Right renal cortex interstitium (tissue), 3 donors: Measurements from ENCODE around the gene ALDH3A1. TPM values are rescaled to one million over a fixed set of nuclear protein-coding genes. Genes with fewer than 3 reads are reported as not detected.

Experiments used
- DNase-seq, 3 donors: peaks; one replicate each; pipeline ENCODE4 v3.0.0-alpha.2; 2013; ENCODE audit warnings: low read depth in 3 of 3, low spot score in 2 of 3
- polyA plus RNA-seq, 3 donors: library from polyadenylated mRNA; unstranded; fragments of 120-200 nt; gene quantifications; one replicate each; pipeline ENCODE4 v1.2.1, GENCODE V29; 2013; ENCODE audit not compliant: insufficient read length in 3 of 3

The ALDH3A1 gene
- polyA plus RNA-seq, 3 donors, result 0.75 to 1.2 (median 0.82) TPM

GRCh38 chr17:19723964-19724363 is 24.1 kb downstream of the ALDH3A1 start:
- DNase-seq, result no peak

DNA sequence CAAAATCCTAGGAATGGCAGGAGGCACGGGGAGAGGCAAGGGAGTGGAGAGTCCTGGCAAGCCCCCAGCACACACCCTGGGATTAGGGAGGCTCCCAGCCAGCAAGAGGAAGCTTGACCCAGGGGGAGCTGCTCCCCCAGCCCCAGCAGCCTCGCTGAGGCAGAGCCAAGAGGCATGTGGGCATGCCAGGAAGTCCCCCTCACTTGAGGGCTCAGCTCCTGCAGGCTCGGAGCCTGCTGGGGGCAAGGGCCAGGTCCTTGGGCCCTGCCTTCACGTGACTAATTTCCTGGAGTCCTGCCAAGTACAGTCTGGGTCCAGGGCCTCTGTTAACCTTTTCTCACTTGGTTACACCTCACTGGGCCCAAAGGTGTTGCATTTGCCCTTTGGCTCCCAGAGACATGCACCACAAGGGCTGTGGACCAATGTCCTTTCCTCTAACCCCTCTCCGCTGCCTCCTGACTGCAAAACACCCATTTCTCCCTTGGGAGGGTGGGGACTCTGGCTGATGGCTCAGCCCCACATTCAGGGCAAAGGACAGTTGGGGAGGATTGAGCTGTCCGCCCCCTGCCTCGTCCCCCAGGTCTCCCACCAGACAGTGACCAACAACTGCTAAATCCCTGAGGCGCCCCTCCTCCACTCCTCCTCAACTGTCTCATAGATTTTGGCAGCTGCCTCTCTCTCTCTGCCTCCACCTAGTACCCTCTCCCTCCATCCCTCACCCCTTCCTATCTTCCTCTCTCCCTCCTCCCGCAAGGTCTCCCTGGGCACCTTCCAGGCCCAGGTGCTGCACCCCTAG is 27.3 kb downstream of the ALDH3A1 start:
- peak in 1 of 3 donors; percentile 65 for DNase-seq

GRCh38 chr17:19720210-19720475 is 28.0 kb downstream of the ALDH3A1 start:
- DNase-seq, result no peak

DNA sequence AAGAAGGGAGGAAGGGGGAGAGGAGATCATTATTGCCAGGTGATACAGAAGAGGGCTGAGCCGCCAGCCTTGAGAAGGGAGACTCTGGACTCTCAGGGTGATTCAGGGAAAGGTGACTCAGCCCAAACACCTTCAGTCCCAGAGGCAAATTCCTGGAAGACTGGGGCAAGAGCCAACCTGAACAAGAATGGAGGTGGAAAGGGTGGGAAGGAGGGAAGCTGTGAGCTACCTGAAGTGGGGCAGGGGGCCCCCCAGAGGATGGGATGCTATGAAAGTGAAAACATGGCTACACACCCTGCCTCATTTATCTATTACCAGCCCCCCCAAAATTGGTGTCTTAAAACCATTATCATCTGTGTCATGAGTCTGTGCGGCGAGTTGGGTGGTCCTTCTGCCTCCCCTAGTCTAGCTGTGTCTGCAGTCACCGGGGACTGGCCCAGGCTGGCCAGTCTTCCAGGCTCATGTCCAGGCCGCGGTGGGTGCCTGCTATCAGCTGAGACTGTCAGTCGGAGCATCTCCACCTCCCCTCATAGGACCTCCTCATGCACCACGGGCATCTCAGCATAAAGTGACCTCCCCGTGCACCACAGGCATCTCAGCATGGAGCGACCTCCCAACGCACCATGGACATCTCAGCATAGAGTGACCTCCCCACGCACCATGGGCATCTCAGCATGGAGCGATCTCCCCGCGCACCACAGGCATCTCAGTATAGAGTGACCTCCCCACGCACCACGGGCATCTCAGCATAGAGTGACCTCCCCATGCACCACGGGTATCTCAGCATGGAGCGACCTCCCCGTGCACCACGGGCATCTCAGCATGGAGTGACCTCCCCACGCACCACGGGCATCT is 28.5 kb downstream of the ALDH3A1 start:
- DNase-seq, result no peak

GRCh38 chr17:19718613-19719354 is 29.3 kb downstream of the ALDH3A1 start:
- DNase-seq, result no peak

- DNase-seq, result no peak
These were observed 30.0 kb downstream of the ALDH3A1 start for GRCh38 chr17:19718041-19718612.

DNA sequence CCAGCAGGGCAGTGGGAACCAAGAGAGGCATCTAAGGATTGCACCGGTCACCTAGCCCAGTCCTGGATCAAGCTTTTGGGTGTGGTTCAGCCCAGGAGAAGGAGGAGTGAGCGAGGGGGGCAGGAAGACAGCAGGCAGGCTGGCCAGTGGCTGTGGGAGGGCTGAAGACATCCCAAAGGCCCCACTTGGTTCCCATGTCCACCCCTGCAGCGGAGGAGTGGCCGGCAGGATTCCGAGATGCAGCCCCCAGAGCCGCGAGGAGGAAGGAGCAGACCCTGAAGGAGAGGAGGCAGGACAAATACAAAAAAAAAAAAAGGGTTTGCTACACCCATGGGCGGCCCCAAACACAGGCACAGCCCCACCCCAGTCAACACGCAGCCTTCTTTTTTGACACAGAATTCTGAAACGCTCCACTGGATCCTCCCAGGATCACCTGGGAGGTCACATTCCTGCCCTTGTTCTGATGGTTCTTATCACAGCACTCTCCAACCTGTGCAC is 30.6 kb downstream of the ALDH3A1 start:
- no peak for DNase-seq

- no peak for DNase-seq
These were observed 31.1 kb downstream of the ALDH3A1 start for GRCh38 chr17:19717031-19717360.

- no peak for DNase-seq
These were observed 31.7 kb downstream of the ALDH3A1 start, which contains the start of gene SLC47A2 for GRCh38 chr17:19716108-19717030. TSS of gene SLC47A2 (minus strand) at chr17:19716584. CDS start at chr17:19716555, 29 bp downstream.

DNA sequence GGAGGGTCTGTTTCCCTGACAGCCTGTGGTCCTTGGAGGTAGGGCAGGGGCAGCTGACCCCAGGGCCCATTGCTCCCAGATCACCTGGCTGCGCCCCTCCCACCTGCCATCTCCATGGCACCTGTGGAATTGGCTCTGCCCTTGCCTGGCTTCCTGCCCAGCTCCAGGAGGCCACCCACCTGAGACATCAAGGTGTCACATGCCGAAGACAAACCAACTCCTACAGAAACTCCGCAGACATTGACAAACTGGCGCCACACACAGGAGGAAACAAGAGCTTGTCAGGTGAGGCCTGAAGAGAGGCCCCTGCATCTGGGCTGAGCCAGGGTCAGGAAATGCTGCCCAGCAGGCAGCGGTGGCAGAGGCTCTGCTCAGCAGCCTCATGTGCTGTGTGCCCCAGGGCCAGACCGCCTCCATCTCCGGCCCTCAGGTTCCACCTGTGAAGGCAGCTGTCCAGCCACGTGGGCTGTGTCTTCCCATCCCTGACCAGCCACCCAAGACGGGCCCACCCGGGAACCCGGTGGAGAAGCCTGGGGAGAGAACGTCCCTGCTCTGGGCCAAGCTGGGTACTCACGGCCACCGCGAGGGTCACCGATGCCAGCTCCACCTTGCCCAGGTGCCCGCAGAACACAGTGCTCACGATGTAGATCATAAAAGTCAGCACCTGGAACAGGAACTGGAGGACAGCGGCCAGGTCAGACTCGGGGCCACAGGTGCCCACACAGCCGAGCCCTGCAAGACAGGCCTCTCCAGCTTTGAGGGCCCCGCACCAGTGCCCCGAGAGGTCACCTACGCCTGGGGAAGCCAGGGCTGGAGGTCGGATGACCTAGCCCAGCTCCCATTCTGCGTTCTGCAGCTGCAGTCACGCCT is 33.3 kb downstream of the ALDH3A1 start:
- DNase-seq, result no peak

GRCh38 chr17:19713901-19714361 is 34.2 kb downstream of the ALDH3A1 start:
- no peak for DNase-seq

DNA sequence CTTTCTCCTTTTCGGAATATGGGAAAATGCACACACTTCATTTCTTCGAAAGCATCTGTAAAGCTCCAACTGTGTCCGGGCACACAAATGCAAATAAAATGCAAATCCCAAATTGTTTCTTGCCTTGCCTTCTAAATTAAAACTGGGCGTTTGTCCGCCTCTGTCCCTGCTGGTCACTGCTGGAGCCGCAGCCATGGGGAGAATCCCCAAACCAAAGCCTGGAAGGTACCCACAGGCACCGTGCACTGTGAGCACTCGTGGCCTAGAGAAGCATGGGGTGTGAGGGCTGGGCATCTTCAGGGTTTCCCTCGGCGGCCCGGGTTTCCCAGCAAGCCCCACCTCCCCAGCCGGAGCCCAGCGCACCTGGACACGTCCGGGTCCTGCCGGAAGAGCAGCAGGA is 34.6 kb downstream of the ALDH3A1 start:
- DNase-seq, result no peak

DNA sequence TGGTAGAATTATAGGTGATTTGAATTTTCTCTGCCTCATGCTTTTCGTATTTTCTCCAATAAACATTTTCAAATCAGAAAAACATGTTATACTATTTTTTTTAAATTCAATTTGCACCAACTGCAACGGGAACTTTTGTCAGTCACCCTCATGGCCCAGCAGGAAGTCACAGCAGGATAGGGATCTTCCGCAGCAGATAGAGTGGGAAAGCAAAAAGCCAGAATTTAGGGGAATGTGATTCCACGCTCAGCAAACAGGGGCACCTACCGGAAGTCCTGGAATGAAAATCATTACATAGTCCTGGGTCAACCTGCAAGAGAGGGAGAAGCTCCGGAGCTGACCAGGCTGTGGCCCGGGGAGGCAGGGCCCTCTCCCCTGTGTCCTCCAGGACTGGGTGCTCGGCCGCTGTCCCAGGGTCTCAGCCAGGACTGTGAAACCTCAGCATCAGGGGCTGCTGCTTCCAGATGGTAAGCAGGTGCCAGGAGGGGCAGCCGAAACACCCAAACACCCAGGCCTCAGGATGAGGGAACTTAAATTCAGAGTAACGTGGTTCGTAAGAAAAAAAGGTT is 35.6 kb downstream of the ALDH3A1 start:
- DNase-seq, result no peak

DNA sequence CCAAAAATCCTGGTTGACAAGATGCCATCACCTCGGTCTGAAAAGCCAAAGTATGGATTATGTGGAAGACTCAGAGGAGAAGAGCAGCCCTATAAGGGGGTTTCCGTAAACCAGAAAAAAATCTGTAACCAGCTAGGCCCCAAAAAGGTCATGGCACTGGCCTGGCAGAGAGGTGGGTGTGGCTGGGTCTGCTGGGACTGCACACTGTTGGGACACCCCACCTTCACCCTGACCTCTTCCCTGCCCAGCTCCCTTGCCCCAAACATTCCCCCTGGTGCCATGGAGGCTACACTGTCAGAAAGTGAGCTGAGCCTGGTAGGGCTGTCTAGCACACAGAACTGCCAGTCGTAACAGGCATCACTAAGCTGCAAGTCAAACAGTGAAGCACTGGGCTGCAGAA is 38.3 kb downstream of the ALDH3A1 start:
- no peak for DNase-seq

- DNase-seq, result no peak
These were observed 39.5 kb downstream of the ALDH3A1 start for GRCh38 chr17:19708431-19709175.

DNA sequence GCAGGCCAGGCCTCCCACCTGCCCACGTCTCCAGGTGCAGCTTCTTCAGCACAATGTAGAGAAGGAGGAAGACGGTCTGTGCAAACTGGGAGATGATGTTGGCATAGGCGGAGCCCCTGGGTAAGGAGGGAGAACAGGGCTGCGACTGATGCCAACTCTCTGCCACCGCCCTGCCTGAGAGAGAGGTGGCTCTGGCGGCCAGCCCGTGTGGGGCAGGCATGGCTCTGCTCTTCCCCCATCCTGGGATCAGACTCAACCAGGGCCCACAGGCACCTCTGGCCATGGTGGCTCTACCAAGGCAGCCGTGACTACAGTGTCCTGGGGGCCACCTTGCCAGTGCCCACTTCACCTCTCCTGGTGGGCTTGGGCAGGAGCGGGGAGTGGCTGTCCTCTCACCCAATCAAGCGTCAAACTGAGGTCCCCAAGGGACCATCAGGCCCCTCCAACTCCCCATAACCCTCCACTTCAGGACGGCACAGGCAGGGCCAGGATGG is 40.3 kb downstream of the ALDH3A1 start:
- DNase-seq, result no peak
